HFFc6 (cell line): ENCODE data around the gene IFITM10. TPM values are rescaled to one million over a fixed set of nuclear protein-coding genes. Genes with fewer than 3 reads are reported as not detected.
A peak's percentile ranks its signal among the peaks of the same experiment; 100 is the strongest.

Experiments
- DNase-seq: peaks from one replicate; pipeline ENCODE4 v3.0.0-alpha.2; 2018
- H3K27ac Mint-ChIP-seq: 2 replicates; pipeline ENCODE4 v1.8.0; 2020; ENCODE audit warnings: mild to moderate bottlenecking, mixed read lengths
- H3K27me3 Mint-ChIP-seq: 2 replicates; pipeline ENCODE4 v1.8.0; 2021; ENCODE audit warnings: mild to moderate bottlenecking, moderate library complexity, mixed read lengths; ENCODE audit not compliant: insufficient read depth
- H3K36me3 Mint-ChIP-seq: 2 replicates; pipeline ENCODE4 v1.8.0; 2021; ENCODE audit warnings: low read depth, mixed read lengths
- H3K4me1 Mint-ChIP-seq: 2 replicates; pipeline ENCODE4 v1.8.0; 2020; ENCODE audit warnings: low read depth, mixed read lengths
- H3K4me3 Mint-ChIP-seq: 2 replicates; pipeline ENCODE4 v1.8.0; 2020; ENCODE audit warnings: mild to moderate bottlenecking, moderate library complexity, mixed read lengths
- H3K9me3 Mint-ChIP-seq: 2 replicates; pipeline ENCODE4 v1.8.0; 2020; ENCODE audit warnings: mild to moderate bottlenecking, mixed read lengths
- total RNA-seq, 6 experiments: library from RNA; stranded (reverse); fragmentation: NEBNext Ultra II Directional; extraction: Animal tissue kit (Norgen Biotek cat#: 25700); gene quantifications; 2 replicates in 1 of 6; 3 replicates in 5 of 6; pipeline ENCODE4 v1.2.3, GENCODE V29; 2021
- TF ChIP-seq, protein P1 (sequence below): fragments of 200-600 bp; sonication (generic); IDR thresholded peaks from 2 replicates; pipeline ENCODE4 v1.5.0; 2021; ENCODE audit warnings: antibody characterized with exemption, mild to moderate bottlenecking

IFITM10 gene
- total RNA-seq, 6 experiments from 2014 or later, result 0.21 to 0.71 (median 0.45) TPM

GRCh38 chr11:1759151-1759850 lies 8.9 kb upstream of the IFITM10 start:
- H3K27ac Mint-ChIP-seq, result no peak overlapping the region
- H3K36me3 Mint-ChIP-seq, result no peaks in the 10 kb centered on the region
- H3K27me3 Mint-ChIP-seq, result peaks cover 2% of the 10 kb centered on the region; the same call in 1 of the 2 replicates
- DNase-seq, result no peak
- no peak overlapping the region for H3K4me3 Mint-ChIP-seq
- no peaks in the 10 kb centered on the region for H3K9me3 Mint-ChIP-seq
- TF ChIP-seq, protein P1, sequence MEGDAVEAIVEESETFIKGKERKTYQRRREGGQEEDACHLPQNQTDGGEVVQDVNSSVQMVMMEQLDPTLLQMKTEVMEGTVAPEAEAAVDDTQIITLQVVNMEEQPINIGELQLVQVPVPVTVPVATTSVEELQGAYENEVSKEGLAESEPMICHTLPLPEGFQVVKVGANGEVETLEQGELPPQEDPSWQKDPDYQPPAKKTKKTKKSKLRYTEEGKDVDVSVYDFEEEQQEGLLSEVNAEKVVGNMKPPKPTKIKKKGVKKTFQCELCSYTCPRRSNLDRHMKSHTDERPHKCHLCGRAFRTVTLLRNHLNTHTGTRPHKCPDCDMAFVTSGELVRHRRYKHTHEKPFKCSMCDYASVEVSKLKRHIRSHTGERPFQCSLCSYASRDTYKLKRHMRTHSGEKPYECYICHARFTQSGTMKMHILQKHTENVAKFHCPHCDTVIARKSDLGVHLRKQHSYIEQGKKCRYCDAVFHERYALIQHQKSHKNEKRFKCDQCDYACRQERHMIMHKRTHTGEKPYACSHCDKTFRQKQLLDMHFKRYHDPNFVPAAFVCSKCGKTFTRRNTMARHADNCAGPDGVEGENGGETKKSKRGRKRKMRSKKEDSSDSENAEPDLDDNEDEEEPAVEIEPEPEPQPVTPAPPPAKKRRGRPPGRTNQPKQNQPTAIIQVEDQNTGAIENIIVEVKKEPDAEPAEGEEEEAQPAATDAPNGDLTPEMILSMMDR, result no peak
- peaks cover 21% of the 10 kb centered on the region for H3K4me1 Mint-ChIP-seq

- TF ChIP-seq, protein P1, result no peak
These were observed 8.3 kb upstream of the IFITM10 start for GRCh38 chr11:1758611-1759150.

DNA sequence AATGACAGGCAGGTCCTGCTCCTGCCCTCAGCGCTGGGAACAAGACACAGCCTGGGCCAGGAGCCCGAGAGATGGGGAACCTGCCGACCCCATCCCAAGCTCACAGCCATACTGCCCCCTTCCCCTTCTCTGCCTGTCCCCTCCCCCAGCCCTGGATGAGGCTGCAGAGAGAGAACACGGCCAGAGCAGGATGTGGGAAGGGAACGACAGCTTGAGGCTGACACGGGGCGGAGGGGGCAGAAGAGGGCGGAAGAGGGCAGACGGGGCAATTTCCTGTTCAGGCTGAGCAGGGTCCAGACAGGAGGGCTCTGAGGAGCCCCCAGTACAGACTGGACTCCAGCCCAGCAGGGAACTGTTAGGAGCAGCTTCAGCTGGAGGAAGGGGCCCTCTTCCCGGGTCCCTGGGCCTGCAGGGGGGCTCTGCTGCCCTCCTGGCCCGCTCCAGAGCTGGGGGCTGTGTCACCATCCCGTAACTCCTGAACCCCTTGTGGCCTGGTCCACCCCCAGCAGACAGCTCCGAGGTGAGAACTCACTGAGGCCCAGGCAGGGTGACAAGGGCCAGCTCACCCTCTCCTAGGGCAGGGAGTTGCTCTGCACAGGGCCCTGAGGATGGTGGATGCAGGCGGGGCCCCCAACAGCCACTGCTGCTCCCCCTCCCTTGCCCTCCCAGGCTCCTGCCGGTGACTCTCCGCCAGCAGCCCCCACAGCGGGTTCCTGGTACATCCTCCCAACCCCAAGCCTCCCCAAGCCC lies 7.6 kb upstream of the IFITM10 start:
- Mint-ChIP-seq H3K27ac (no peak overlapping the region), H3K9me3 (no peaks in the 10 kb centered on the region), H3K4me1 (peaks cover 19% of the 10 kb centered on the region), H3K4me3 (no peak overlapping the region), H3K27me3 (no peaks in the 10 kb centered on the region; the same call in 1 of the 2 replicates), H3K36me3 (no peaks in the 10 kb centered on the region)
- TF ChIP-seq, protein P1, result no peak
- DNase-seq, result no peak

More at GRCh38 chr11:1758611-1759150, 8.3 kb upstream of the IFITM10 start:
- H3K9me3 Mint-ChIP-seq, result no peaks in the 10 kb centered on the region
- H3K36me3 Mint-ChIP-seq, result no peaks in the 10 kb centered on the region
- H3K27ac Mint-ChIP-seq, result no peak overlapping the region
- no peak for DNase-seq
- no peaks in the 10 kb centered on the region; the same call in 1 of the 2 replicates for H3K27me3 Mint-ChIP-seq
- H3K4me1 Mint-ChIP-seq, result peaks cover 19% of the 10 kb centered on the region
- no peak overlapping the region for H3K4me3 Mint-ChIP-seq

GRCh38 chr11:1756791-1757771 lies 6.7 kb upstream of the IFITM10 start:
- Mint-ChIP-seq H3K9me3 (no peaks in the 10 kb centered on the region), H3K36me3 (no peaks in the 10 kb centered on the region), H3K27ac (no peak overlapping the region), H3K4me3 (no peak overlapping the region), H3K4me1 (peaks cover 12% of the 10 kb centered on the region), H3K27me3 (no peaks in the 10 kb centered on the region; the same call in 1 of the 2 replicates)
- TF ChIP-seq, protein P1, result peak; percentile 23; the same call in 1 of the 2 replicates
- DNase-seq, result no peak
